DND-41 (cell line): ENCODE data around the gene CLDN14.

Source experiments
- EZH2 ChIP-seq: IDR thresholded peaks from 3 replicates; pipeline ENCODE4 v1.6.1; 2012; ENCODE audit warnings: borderline replicate concordance, low read depth, mild to moderate bottlenecking, moderate library complexity, low read length, inconsistent platforms; ENCODE audit not compliant: severe bottlenecking
- TF ChIP-seq, protein P1 (sequence below): IDR thresholded peaks from 2 replicates; pipeline ENCODE4 v1.5.1; 2012; ENCODE audit warnings: borderline replicate concordance, low read length, moderate library complexity, mild to moderate bottlenecking; ENCODE audit not compliant: poor library complexity, severe bottlenecking; ENCODE audit errors: extremely low read depth

DNA sequence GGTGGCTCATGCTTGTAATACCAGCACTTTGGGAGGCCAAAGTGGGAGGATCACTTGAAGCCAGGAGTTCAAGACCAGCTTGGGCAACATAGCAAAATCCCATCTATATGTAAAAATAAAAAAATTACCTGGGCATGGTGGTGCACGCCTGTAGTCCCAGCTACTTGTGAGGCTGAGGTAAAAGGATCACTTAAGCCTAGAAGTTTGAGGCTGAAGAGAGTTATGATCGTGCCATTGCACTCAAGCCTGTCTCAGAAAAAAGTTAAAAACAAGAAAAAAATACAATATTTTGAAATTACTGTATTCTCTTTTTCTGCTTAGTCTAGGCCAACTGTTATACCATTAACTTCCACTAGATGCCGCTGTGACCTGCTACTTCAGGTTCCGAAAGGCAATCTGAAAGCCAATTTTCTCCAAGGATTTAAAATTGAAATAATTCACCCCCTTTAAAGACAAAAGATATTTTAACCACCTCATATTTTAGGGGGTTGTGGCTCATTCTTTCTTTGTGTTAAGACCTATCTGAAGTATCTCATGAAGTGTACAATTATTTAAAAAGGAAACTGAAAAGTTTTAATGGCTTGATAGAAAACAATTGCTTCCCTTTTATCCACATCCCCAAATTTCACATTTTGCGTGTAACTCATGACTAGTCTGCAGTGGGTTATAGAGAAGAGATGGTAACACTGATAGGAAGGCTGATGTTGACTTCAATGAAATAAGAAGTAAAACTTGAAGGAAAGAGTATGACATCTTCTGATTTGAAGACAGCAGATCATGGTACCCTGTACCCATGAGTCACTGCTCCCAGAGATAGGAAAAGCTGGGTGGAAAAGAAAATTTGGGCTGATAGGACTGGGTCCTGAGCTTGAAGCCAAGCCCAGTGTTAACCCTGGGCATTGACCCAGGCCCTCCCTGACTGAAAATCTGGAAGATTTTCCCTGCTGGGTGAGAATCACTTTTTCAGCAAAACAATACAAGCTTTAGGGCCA, 24.4 kb upstream of the CLDN14 start:
- TF ChIP-seq, protein P1, sequence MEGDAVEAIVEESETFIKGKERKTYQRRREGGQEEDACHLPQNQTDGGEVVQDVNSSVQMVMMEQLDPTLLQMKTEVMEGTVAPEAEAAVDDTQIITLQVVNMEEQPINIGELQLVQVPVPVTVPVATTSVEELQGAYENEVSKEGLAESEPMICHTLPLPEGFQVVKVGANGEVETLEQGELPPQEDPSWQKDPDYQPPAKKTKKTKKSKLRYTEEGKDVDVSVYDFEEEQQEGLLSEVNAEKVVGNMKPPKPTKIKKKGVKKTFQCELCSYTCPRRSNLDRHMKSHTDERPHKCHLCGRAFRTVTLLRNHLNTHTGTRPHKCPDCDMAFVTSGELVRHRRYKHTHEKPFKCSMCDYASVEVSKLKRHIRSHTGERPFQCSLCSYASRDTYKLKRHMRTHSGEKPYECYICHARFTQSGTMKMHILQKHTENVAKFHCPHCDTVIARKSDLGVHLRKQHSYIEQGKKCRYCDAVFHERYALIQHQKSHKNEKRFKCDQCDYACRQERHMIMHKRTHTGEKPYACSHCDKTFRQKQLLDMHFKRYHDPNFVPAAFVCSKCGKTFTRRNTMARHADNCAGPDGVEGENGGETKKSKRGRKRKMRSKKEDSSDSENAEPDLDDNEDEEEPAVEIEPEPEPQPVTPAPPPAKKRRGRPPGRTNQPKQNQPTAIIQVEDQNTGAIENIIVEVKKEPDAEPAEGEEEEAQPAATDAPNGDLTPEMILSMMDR, result peak; percentile 90
- no peak for TF ChIP-seq EZH2
